H1 (cell line): Measurements from ENCODE around the gene KRT80. TPM values are rescaled to one million over a fixed set of nuclear protein-coding genes. Genes with fewer than 3 reads are reported as not detected.

Source experiments
- CTCF ChIA-PET: fragments of 300-600 bp; sonication (Branson Sonifier 250); formaldehyde crosslinking; loops from one replicate; lab custom pipeline; 2021; ENCODE audit not compliant: partially characterized antibody; lab: Charles Lee
- POLR2A ChIA-PET: fragments of 300-600 bp; sonication (Branson Sonifier 250); formaldehyde crosslinking; loops from one replicate; lab custom pipeline; 2021; ENCODE audit warnings: inconsistent platforms; ENCODE audit not compliant: partially characterized antibody; lab: Charles Lee
- DNase-seq, 2 experiments: peaks; one replicate each; pipeline versions ENCODE4 v3.0.0 to v3.0.0-alpha.2; 2010 to 2022; ENCODE audit warnings: low spot score in 2 of 2, low read depth in 1 of 2, mixed read lengths in 1 of 2
- FAIRE-seq: peaks from 2 replicates; lab custom pipeline; 2011; peaks lifted over from hg19 to GRCh38; lab: Jason Lieb, UNC
- H2AFZ ChIP-seq: 2 replicates; pipeline ENCODE4 v1.8.1; 2012; ENCODE audit warnings: low read length, inconsistent platforms
- H2AK5ac ChIP-seq: 2 replicates; pipeline ENCODE4 v1.6.1; 2013; ENCODE audit warnings: low read depth, low read length
- H2BK120ac ChIP-seq: replicated peaks from 2 replicates; pipeline ENCODE3; 2013; ENCODE audit warnings: low read depth, low read length, inconsistent platforms
- H2BK12ac ChIP-seq: 2 replicates; pipeline ENCODE4 v1.6.1; 2013; ENCODE audit warnings: low read depth, low read length
- H2BK15ac ChIP-seq: 2 replicates; pipeline ENCODE4 v1.6.1; 2013; ENCODE audit warnings: low read length
- H2BK20ac ChIP-seq: 2 replicates; pipeline ENCODE4 v1.6.1; 2013; ENCODE audit warnings: low read length
- H2BK5ac ChIP-seq: 2 replicates; pipeline ENCODE4 v1.6.1; 2013; ENCODE audit warnings: low read depth, low read length
- H3K14ac ChIP-seq: 2 replicates; pipeline ENCODE4 v1.6.1; 2013; ENCODE audit warnings: inconsistent platforms; ENCODE audit not compliant: insufficient read length
- H3K18ac ChIP-seq: 2 replicates; pipeline ENCODE4 v1.6.1; 2013; ENCODE audit warnings: low read length; ENCODE audit errors: extremely low read depth
- H3K23ac ChIP-seq: 2 replicates; pipeline ENCODE4 v1.6.1; 2013; ENCODE audit warnings: inconsistent platforms; ENCODE audit not compliant: insufficient read length
- H3K23me2 ChIP-seq: 2 replicates; pipeline ENCODE4 v1.6.1; 2013; ENCODE audit warnings: low read depth, low read length
- H3K27ac ChIP-seq: 2 replicates; pipeline ENCODE4 v1.6.1; 2011; ENCODE audit warnings: low read depth, low read length, inconsistent platforms
- H3K27me3 ChIP-seq, 4 experiments: replicated peaks in 1 of 4; 1 replicate in 1 of 4; 2 replicates in 3 of 4; pipeline versions ENCODE4 v1.6.1 to v1.8.1; 2011 to 2013; ENCODE audit warnings: low read length in 3 of 4, mild to moderate bottlenecking in 3 of 4, inconsistent platforms in 2 of 4, mixed read lengths in 2 of 4, moderate library complexity in 1 of 4; ENCODE audit not compliant: control insufficient read depth in 3 of 4, insufficient read depth in 3 of 4; ENCODE audit errors: extremely low read depth in 1 of 4
- H3K36me3 ChIP-seq, 4 experiments: 2 replicates each; pipeline versions ENCODE4 v1.6.1 to v1.8.1; 2011 to 2013; ENCODE audit warnings: mild to moderate bottlenecking in 4 of 4, low read length in 3 of 4, moderate library complexity in 2 of 4, control low read depth in 1 of 4, inconsistent platforms in 1 of 4; ENCODE audit not compliant: insufficient read depth in 4 of 4, control insufficient read depth in 2 of 4
- H3K4ac ChIP-seq: replicated peaks from 2 replicates; pipeline ENCODE3; 2013; ENCODE audit warnings: low read length, low read depth, mixed read lengths, inconsistent platforms; ENCODE audit not compliant: insufficient read length
- H3K4me1 ChIP-seq, 4 experiments: replicated peaks in 1 of 4; 1 replicate in 1 of 4; 2 replicates in 3 of 4; pipeline versions ENCODE4 v1.6.1 to v1.8.1; 2011 to 2013; ENCODE audit warnings: low read length in 3 of 4, inconsistent platforms in 2 of 4, mixed read lengths in 1 of 4; ENCODE audit not compliant: insufficient read depth in 4 of 4, control insufficient read depth in 3 of 4
- H3K4me2 ChIP-seq, 2 experiments: 2 replicates each; pipeline versions ENCODE4 v1.6.1 to v1.8.1; 2011 to 2013; ENCODE audit warnings: low read depth in 2 of 2, low read length in 2 of 2, control low read depth in 1 of 2, inconsistent platforms in 1 of 2, mild to moderate bottlenecking in 1 of 2; ENCODE audit not compliant: insufficient read depth in 1 of 2
- H3K4me3 ChIP-seq, 4 experiments: fragments of 200-600, 300-600 bp in 1 of 4; sonication (generic), shearing (Covaris generic), sonication (Bioruptor Twin) in 1 of 4; 2 replicates each; pipeline versions ENCODE4 v1.5.1 to v1.8.1; 2011 to 2016; ENCODE audit warnings: low read length in 4 of 4, low read depth in 3 of 4, control low read depth in 2 of 4, inconsistent platforms in 2 of 4, mild to moderate bottlenecking in 2 of 4, mixed read lengths in 1 of 4, moderate library complexity in 1 of 4; ENCODE audit not compliant: insufficient read depth in 2 of 4; ENCODE audit errors: extremely low read depth in 1 of 4
- H3K56ac ChIP-seq: replicated peaks from 2 replicates; pipeline ENCODE3; 2013; ENCODE audit warnings: low read depth, mild to moderate bottlenecking, mixed read lengths, low read length, inconsistent platforms; ENCODE audit not compliant: insufficient read length
- H3K79me1 ChIP-seq: 2 replicates; pipeline ENCODE4 v1.6.1; 2013; ENCODE audit warnings: low read depth, low read length, control low read depth
- H3K79me2 ChIP-seq, 2 experiments: 2 replicates each; pipeline versions ENCODE4 v1.6.1 to v1.8.1; 2012 to 2013; ENCODE audit warnings: low read length in 2 of 2, mild to moderate bottlenecking in 2 of 2, inconsistent platforms in 1 of 2; ENCODE audit not compliant: insufficient read depth in 2 of 2, control insufficient read depth in 1 of 2
- H3K9ac ChIP-seq, 4 experiments: replicated peaks in 1 of 4; 1 replicate in 1 of 4; 2 replicates in 3 of 4; pipeline versions ENCODE4 v1.6.1 to v1.8.1; 2011 to 2013; ENCODE audit warnings: low read depth in 3 of 4, low read length in 3 of 4, control low read depth in 2 of 4, mild to moderate bottlenecking in 2 of 4, moderate library complexity in 2 of 4, inconsistent platforms in 1 of 4; ENCODE audit errors: extremely low read depth in 1 of 4
- H3K9me3 ChIP-seq, 2 experiments: 2 replicates each; pipeline versions ENCODE4 v1.6.1 to v1.8.1; 2012 to 2013; ENCODE audit warnings: mild to moderate bottlenecking in 2 of 2, moderate library complexity in 2 of 2, control low read depth in 1 of 2, inconsistent platforms in 1 of 2, low read depth in 1 of 2, low read length in 1 of 2, mixed read lengths in 1 of 2; ENCODE audit not compliant: insufficient read depth in 2 of 2
- H4K20me1 ChIP-seq, 2 experiments: replicated peaks in 1 of 2; 2 replicates each; pipeline versions ENCODE3 to v1.8.1; 2011 to 2013; ENCODE audit warnings: inconsistent platforms in 2 of 2, low read length in 2 of 2, mild to moderate bottlenecking in 1 of 2; ENCODE audit not compliant: insufficient read depth in 2 of 2, control insufficient read depth in 1 of 2
- H4K5ac ChIP-seq: 2 replicates; pipeline ENCODE4 v1.6.1; 2013; ENCODE audit warnings: low read length, low read depth, mixed read lengths, inconsistent platforms; ENCODE audit not compliant: insufficient read length
- H4K8ac ChIP-seq: 2 replicates; pipeline ENCODE4 v1.8.0; 2013; ENCODE audit warnings: mild to moderate bottlenecking, moderate library complexity, low read length, inconsistent platforms; ENCODE audit not compliant: insufficient read depth; ENCODE audit errors: extremely low read depth
- H4K91ac ChIP-seq: replicated peaks from 2 replicates; pipeline ENCODE3; 2013; ENCODE audit warnings: low read length, mixed read lengths, inconsistent platforms; ENCODE audit not compliant: insufficient read length
- BACH1 ChIP-seq: IDR thresholded peaks from 2 replicates; pipeline ENCODE4 v1.6.1; 2012; ENCODE audit warnings: low read length, improper control_type of control experiment
- CBX5 ChIP-seq: fragments of 300-800, 300-1000 bp; sonication (generic); IDR thresholded peaks from 2 replicates; pipeline ENCODE4 v1.7.1; 2016; ENCODE audit warnings: antibody characterized with exemption, low read length, low read depth
- CBX8 ChIP-seq: fragments of 300-800, 300-1000 bp; sonication (generic); IDR thresholded peaks from 2 replicates; pipeline ENCODE4 v1.7.1; 2016; ENCODE audit warnings: low read depth, low read length, borderline replicate concordance
- HDAC2 ChIP-seq, 2 experiments: fragments of 300-600 bp in 1 of 2; sonication (generic) in 1 of 2; IDR thresholded peaks; 2 replicates each; pipeline ENCODE4 v1.6.1; 2011 to 2012; ENCODE audit warnings: low read depth in 2 of 2, low read length in 2 of 2, mild to moderate bottlenecking in 2 of 2, moderate library complexity in 2 of 2, borderline replicate concordance in 1 of 2, inconsistent platforms in 1 of 2
- JUN ChIP-seq: IDR thresholded peaks from 2 replicates; pipeline ENCODE4 v1.6.1; 2011; ENCODE audit warnings: low read depth, mild to moderate bottlenecking, improper control_type of control experiment, low read length
- MAFK ChIP-seq: IDR thresholded peaks from 2 replicates; pipeline ENCODE4 v1.6.1; 2012; ENCODE audit warnings: low read depth, mild to moderate bottlenecking, improper control_type of control experiment, low read length
- POU5F1 ChIP-seq: IDR thresholded peaks from 2 replicates; pipeline ENCODE4 v1.6.1; 2011; ENCODE audit warnings: low read depth, mild to moderate bottlenecking, low read length, moderate library complexity
- RNF2 ChIP-seq: fragments of 200-900, 300-1000 bp; sonication (generic); IDR thresholded peaks from 2 replicates; pipeline ENCODE4 v1.7.1; 2016; ENCODE audit warnings: borderline replicate concordance, low read depth, mild to moderate bottlenecking, antibody characterized with exemption, low read length; ENCODE audit not compliant: poor library complexity, severe bottlenecking; ENCODE audit errors: missing control alignments
- SUZ12 ChIP-seq: fragments of 200-600 bp; sonication (generic); IDR thresholded peaks from 2 replicates; pipeline ENCODE4 v1.6.1; 2012; ENCODE audit warnings: mild to moderate bottlenecking, inconsistent platforms, low read length, moderate library complexity, mixed read lengths
- WGBS, 2 experiments: shearing (Covaris generic) in 1 of 2; methylation state at CpG; one replicate each; pipeline versions ENCODE4 v1.1.6 to v1.1.7; 2013 to 2015; ENCODE audit warnings: low lambda C conversion rate in 2 of 2, mixed read lengths in 2 of 2, inconsistent platforms in 1 of 2, low coverage in 1 of 2, missing lambda C conversion rate in 1 of 2; ENCODE audit not compliant: insufficient replicate concordance in 2 of 2, insufficient coverage in 1 of 2, insufficient read length in 1 of 2; ENCODE audit errors: extremely low coverage in 1 of 2, missing lambda C conversion rate in 1 of 2; 5-methylcytosine and 5-hydroxymethylcytosine counted together
- polyA plus RNA-seq, 7 experiments: library from polyadenylated mRNA; depleted of rRNA in 3 of 7; stranded (reverse) in 5 of 7; unstranded in 2 of 7; fragments of >200 nt in 5 of 7; fragments of 200-250 nt in 2 of 7; gene quantifications; 1 replicate in 5 of 7; 2 replicates in 1 of 7; 4 replicates in 1 of 7; pipeline versions ENCODE4 v1.2.1 to v1.2.3, GENCODE V29; 2011 to 2013; ENCODE audit warnings: missing spikeins in 2 of 7, mixed read lengths in 2 of 7
- total RNA-seq: library from RNA; stranded (reverse); fragmentation: NEBNext Ultra II Directional; extraction: Animal tissue kit (Norgen Biotek cat#: 25700); gene quantifications from 2 replicates; pipeline ENCODE4 v1.2.1, GENCODE V29; 2021

Gene KRT80
- total and polyA plus RNA-seq, 2 of the 8 experiments (the other 6 are each of a cell fraction or from before 2014, with no cell fraction given) = 0.05 TPM; not detected in 1

- 65% methylated on average over 3 of the region's 3 CpGs; no CpG with 5 or more reads in 1 of the 2 experiments for WGBS, 2 experiments
- H3K4me3 ChIP-seq = no peak overlapping the region
- H2AK5ac ChIP-seq = no peak overlapping the region
- no peaks in the 10 kb centered on the region for H3K27me3 ChIP-seq
- H2BK5ac ChIP-seq = no peak overlapping the region
- no peak overlapping the region for H3K4me2 ChIP-seq
- no peak overlapping the region for H3K27ac ChIP-seq
- no peaks in the 10 kb centered on the region for H3K36me3 ChIP-seq
- no peaks in the 10 kb centered on the region for H3K79me1 ChIP-seq
- H3K4me1 ChIP-seq = peaks cover 0 to 22% (median 6%) of the 10 kb centered on the region in 4 experiments; a peak in 4 of 7 replicates
- ChIA-PET POLR2A (no interaction called here), CTCF (interaction anchor here (1.0 to 3.2 kb wide), 10 partner anchors 20 to 586 kb away, joined by 3 to 22 read pairs (median 5); no protein-coding TSS in a partner anchor)
- no peaks in the 10 kb centered on the region for H3K23me2 ChIP-seq
- no peak overlapping the region for H4K8ac ChIP-seq
- H3K14ac ChIP-seq = no peak overlapping the region
- H3K18ac ChIP-seq = no peak overlapping the region
- H3K79me2 ChIP-seq = no peaks in the 10 kb centered on the region
- TF ChIP-seq POU5F1 = no peak
- TF ChIP-seq CBX8 = no peak
- TF ChIP-seq JUN = no peak
- TF ChIP-seq RNF2 = no peak
- TF ChIP-seq BACH1 = no peak
- no peak for TF ChIP-seq CBX5
- TF ChIP-seq MAFK = no peak
- no peak for TF ChIP-seq SUZ12
- no peak for TF ChIP-seq HDAC2 (IDR thresholded peaks at IDR 0.05; ENCODE audit: borderline replicate concordance in 1 of 2, low read depth in 2 of 2, low read length in 2 of 2)
- H2BK15ac ChIP-seq = no peak overlapping the region
- H4K91ac ChIP-seq = peak overlapping the region; percentile 12
- no peak for FAIRE-seq
- no peak overlapping the region for H3K4ac ChIP-seq
- H4K5ac ChIP-seq = no peak overlapping the region
- H3K23ac ChIP-seq = no peak overlapping the region
- H2BK120ac ChIP-seq = no peak overlapping the region
- H3K9ac ChIP-seq = no peak overlapping the region
- no peaks in the 10 kb centered on the region for H3K9me3 ChIP-seq
- 0 out of 2 replicates have a peak overlapping the region, but pooled peaks have one; percentile 60 for H2BK12ac ChIP-seq
- no peak for DNase-seq
- no peak overlapping the region for H2AFZ ChIP-seq
- no peak overlapping the region for H3K56ac ChIP-seq
- peak overlapping the region; percentile 80; the same call in 1 of the 2 replicates for H2BK20ac ChIP-seq
- no peaks in the 10 kb centered on the region for H4K20me1 ChIP-seq
Observed at GRCh38 chr12:52201451-52201839, 9.6 kb upstream of the KRT80 start.
